ENCODE results near the gene KIF2A.

Gene KIF2A

GRCh38 chr5:62298118-62298517 lies 7.9 kb upstream of the KIF2A start:
- H3K9me3 ChIP-seq (ENCODE audit: severe bottlenecking) = no peaks in the 10 kb centered on the region

GRCh38 chr5:62299101-62299500 lies 6.9 kb upstream of the KIF2A start:
- no peaks in the 10 kb centered on the region for H3K36me3 ChIP-seq (ENCODE audit: low read depth)
- no peak for DNase-seq (ENCODE audit: low spot score)
- H3K27me3 ChIP-seq (ENCODE audit: insufficient read depth, poor library complexity, severe bottlenecking) = no peaks in the 10 kb centered on the region
- no peak overlapping the region for H3K4me3 ChIP-seq (ENCODE audit: severe bottlenecking)
- TF ChIP-seq CTCF (IDR thresholded peaks at IDR 0.05; ENCODE audit: poor library complexity, severe bottlenecking) = no peak
- H3K4me1 ChIP-seq (ENCODE audit: insufficient read depth, poor library complexity, severe bottlenecking) = peaks cover 4% of the 10 kb centered on the region
- ATAC-seq (ENCODE audit: low read depth) = no peak
- no peaks in the 10 kb centered on the region for H3K9me3 ChIP-seq (ENCODE audit: severe bottlenecking)
- H3K27ac ChIP-seq (ENCODE audit: poor library complexity, severe bottlenecking) = no peak overlapping the region

More at GRCh38 chr5:62298118-62298517, 7.9 kb upstream of the KIF2A start:
- Histone ChIP-seq H3K27me3 (ENCODE audit: insufficient read depth, poor library complexity, severe bottlenecking) (no peaks in the 10 kb centered on the region), H3K27ac (ENCODE audit: poor library complexity, severe bottlenecking) (no peak overlapping the region), H3K4me1 (ENCODE audit: insufficient read depth, poor library complexity, severe bottlenecking) (peaks cover 4% of the 10 kb centered on the region), H3K36me3 (ENCODE audit: low read depth) (no peaks in the 10 kb centered on the region), H3K4me3 (ENCODE audit: severe bottlenecking) (no peak overlapping the region)
- TF ChIP-seq CTCF (IDR thresholded peaks at IDR 0.05; ENCODE audit: poor library complexity, severe bottlenecking) = no peak
- DNase-seq (ENCODE audit: low spot score) (no peak), ATAC-seq (ENCODE audit: low read depth) (no peak)

GRCh38 chr5:62299600-62299999 lies 6.4 kb upstream of the KIF2A start:
- Histone ChIP-seq H3K27me3 (ENCODE audit: insufficient read depth, poor library complexity, severe bottlenecking) (no peaks in the 10 kb centered on the region), H3K27ac (ENCODE audit: poor library complexity, severe bottlenecking) (no peak overlapping the region), H3K4me3 (ENCODE audit: severe bottlenecking) (no peak overlapping the region), H3K9me3 (ENCODE audit: severe bottlenecking) (no peaks in the 10 kb centered on the region), H3K36me3 (ENCODE audit: low read depth) (no peaks in the 10 kb centered on the region), H3K4me1 (ENCODE audit: insufficient read depth, poor library complexity, severe bottlenecking) (peaks cover 4% of the 10 kb centered on the region)
- no peak for TF ChIP-seq CTCF (IDR thresholded peaks at IDR 0.05; ENCODE audit: poor library complexity, severe bottlenecking)
- no peak for ATAC-seq (ENCODE audit: low read depth)
- no peak for DNase-seq (ENCODE audit: low spot score)

GRCh38 chr5:62305358-62305714 lies 670 bp upstream of the KIF2A start:
- Histone ChIP-seq H3K4me1 (ENCODE audit: insufficient read depth, poor library complexity, severe bottlenecking) (peaks cover 4% of the 10 kb centered on the region), H3K9me3 (ENCODE audit: severe bottlenecking) (no peaks in the 10 kb centered on the region), H3K27me3 (ENCODE audit: insufficient read depth, poor library complexity, severe bottlenecking) (no peaks in the 10 kb centered on the region), H3K36me3 (ENCODE audit: low read depth) (peaks cover 21% of the 10 kb centered on the region), H3K4me3 (ENCODE audit: severe bottlenecking) (peak overlapping the region; percentile 86), H3K27ac (ENCODE audit: poor library complexity, severe bottlenecking) (peak overlapping the region; percentile 66)
- DNase-seq (ENCODE audit: low spot score) = no peak
- no peak for ATAC-seq (ENCODE audit: low read depth)
- TF ChIP-seq CTCF (IDR thresholded peaks at IDR 0.05; ENCODE audit: poor library complexity, severe bottlenecking) = no peak

GRCh38 chr5:62306323-62306895 lies 403 bp downstream of the KIF2A start:
- Histone ChIP-seq H3K4me3 (ENCODE audit: severe bottlenecking) (peak overlapping the region; percentile 86), H3K4me1 (ENCODE audit: insufficient read depth, poor library complexity, severe bottlenecking) (peaks cover 9% of the 10 kb centered on the region), H3K27me3 (ENCODE audit: insufficient read depth, poor library complexity, severe bottlenecking) (no peaks in the 10 kb centered on the region), H3K9me3 (ENCODE audit: severe bottlenecking) (no peaks in the 10 kb centered on the region), H3K36me3 (ENCODE audit: low read depth) (peaks cover 28% of the 10 kb centered on the region), H3K27ac (ENCODE audit: poor library complexity, severe bottlenecking) (peak overlapping the region; percentile 66)
- TF ChIP-seq CTCF (IDR thresholded peaks at IDR 0.05; ENCODE audit: poor library complexity, severe bottlenecking) = no peak
- DNase-seq (ENCODE audit: low spot score) (peak; percentile 71), ATAC-seq (ENCODE audit: low read depth) (peak; percentile 30)

Measured in RWPE2 (cell line).